IPS-18c (cell line): ENCODE measurements around the gene PTPN1.
"Not testable (repeated sequence)": the region's sequence is repeated elsewhere in the genome, so short reads cannot be mapped to it uniquely, and the experiment has no call there.

Source experiments
- H3K4me3 ChIP-seq: 2 replicates; pipeline ENCODE4 v1.7.0; 2013; ENCODE audit warnings: low read depth, mild to moderate bottlenecking, low read length, moderate library complexity; ENCODE audit not compliant: insufficient read depth
- H3K9me3 ChIP-seq: one replicate; pipeline ENCODE4 v1.6.1; 2013; ENCODE audit warnings: mild to moderate bottlenecking, low read length, moderate library complexity; ENCODE audit not compliant: control insufficient read depth, insufficient read depth

Gene PTPN1

GRCh38 chr20:50509923-50510705, at the start of gene PTPN1:
Gene PTPN1, plus strand, starts transcription at chr20:50510383. Its CDS starts 145 bp downstream, at chr20:50510528.
- Histone ChIP-seq H3K9me3 (no peaks in the 10 kb centered on the region), H3K4me3 (peak within 1 kb of the TSS; percentile 100)

DNA sequence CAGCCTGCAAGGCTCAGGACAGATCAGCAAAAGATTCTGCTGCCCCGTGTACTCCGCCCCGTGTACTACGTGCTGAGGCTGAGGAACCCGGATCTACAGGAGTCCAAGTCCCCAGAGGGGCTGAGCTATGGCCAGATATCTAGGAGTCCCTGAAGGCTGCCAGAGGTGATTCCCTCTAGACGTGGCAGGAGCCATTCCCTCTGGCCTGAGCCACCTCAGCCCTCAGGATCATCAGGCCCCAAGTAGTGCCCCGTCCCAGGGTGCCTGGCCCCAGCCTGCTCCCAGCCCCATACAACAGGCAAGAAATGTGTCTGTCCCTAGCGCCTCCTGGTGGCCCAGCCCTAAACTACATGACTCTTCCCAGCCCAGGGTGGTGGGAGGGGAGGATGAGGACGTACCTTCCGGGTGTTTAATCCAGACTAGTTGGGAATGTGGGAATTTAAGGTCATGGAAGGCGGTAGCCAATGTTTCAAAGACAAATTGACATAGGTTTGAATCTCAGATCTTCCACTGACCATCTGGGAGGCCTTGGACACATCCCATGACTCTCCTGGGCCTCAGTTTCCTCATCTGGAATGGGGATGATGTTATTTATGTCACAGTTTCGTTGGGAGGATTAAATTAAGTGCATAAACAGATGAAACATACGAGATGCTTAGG, 49.4 kb upstream of the PTPN1 start:
- no peaks in the 10 kb centered on the region for H3K9me3 ChIP-seq
- H3K4me3 ChIP-seq, result no peak overlapping the region

DNA sequence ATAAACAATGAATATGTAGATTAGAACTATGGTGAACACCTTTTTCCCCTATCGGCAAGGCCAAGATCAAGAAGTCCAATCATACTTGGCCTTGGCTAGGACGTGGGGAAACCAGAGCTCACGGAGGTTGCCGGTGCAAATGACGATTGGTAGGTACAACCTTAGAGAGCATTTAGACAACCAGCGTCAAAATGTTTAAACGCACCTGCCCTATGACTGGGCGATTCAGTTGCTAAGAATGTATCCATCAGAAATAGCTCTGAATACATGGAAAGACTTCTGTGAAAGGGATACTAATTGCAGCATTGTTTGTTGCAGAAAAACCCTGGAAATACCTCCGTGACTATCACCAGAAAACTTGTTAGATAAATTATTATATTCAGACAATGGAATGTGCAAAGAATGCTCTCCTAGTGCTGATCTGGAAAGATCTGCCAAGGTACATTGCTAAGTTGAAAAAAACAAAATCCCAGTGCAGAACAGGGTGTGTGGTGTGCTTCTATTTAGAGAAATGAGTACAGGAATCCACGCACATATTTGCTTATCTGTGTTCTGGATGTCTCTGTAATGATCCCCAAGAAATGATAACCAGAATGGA, 48.0 kb upstream of the PTPN1 start:
- H3K4me3 ChIP-seq, result no peak overlapping the region
- no peaks in the 10 kb centered on the region for H3K9me3 ChIP-seq

- H3K9me3 ChIP-seq, result no peaks in the 10 kb centered on the region
These were observed 46.0 kb upstream of the PTPN1 start for GRCh38 chr20:50464026-50464724.

GRCh38 chr20:50464725-50465650, 45.2 kb upstream of the PTPN1 start:
- no peak overlapping the region for H3K4me3 ChIP-seq
- no peaks in the 10 kb centered on the region for H3K9me3 ChIP-seq

More at GRCh38 chr20:50464026-50464724, 46.0 kb upstream of the PTPN1 start:
- H3K4me3 ChIP-seq, result no peak overlapping the region

- Histone ChIP-seq H3K9me3 (peaks cover 3% of the 10 kb centered on the region), H3K4me3 (no peak overlapping the region)
These were observed 43.0 kb upstream of the PTPN1 start for GRCh38 chr20:50467174-50467573.

DNA sequence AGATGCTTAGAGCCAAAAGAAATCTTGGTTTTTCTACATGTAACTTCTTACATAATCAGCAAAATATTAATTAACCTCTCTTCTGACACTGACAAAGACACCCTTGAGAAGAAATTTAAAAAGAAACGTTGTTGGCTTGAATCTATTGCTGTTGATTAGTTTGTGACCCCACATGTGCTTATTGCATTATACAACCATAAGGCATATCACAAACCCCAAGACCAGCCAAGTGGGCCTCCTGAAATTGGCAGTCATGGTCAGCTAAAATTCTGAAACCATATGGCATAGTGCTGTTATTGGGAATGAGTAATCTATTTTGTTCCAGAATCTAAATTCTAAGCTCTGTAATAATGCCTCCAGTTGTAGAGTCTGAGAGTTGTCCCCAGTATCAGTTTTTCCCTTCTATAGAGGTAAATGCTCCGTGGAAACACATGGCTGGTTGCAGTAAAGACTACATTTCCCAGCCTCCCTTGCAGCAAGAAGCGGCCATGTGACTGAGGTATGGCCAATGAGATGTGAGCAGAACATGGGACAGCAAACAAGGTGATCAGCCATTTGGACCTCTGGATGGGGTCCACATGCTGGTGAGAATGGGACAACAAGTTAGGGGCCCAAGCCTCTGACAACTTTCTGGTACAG, 42.3 kb upstream of the PTPN1 start:
- Histone ChIP-seq H3K4me3 (no peak overlapping the region), H3K9me3 (peaks cover 3% of the 10 kb centered on the region)

- Histone ChIP-seq H3K4me3 (no peak overlapping the region), H3K9me3 (peaks cover 3% of the 10 kb centered on the region)
These were observed 41.8 kb upstream of the PTPN1 start for GRCh38 chr20:50468378-50468798.

DNA sequence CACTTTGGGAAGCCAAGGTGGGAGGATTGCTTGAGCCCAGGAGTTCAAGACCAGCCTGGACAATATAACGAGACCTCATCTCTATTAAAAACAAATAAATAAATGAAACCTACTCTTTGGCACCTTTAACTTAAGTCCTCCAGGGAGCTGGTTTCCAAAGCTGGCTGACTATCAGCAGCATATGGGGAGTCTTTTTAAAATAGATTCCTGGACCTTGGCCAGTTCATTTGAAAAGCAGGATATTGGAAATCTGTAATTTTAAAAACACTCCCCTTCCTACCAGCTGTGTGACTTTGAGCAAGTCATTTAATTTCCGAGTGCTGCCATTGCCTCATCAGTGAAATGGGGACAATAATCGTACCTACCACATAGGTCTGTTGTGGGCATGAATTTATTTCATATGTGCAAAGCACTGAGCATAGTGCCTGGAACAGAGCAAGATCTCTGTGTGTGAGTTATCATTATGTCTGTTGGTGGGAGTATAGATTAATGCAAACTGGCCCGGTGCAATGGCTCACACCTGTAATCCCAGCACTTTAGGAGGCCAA, 40.9 kb upstream of the PTPN1 start:
- Histone ChIP-seq H3K9me3 (peaks cover 3% of the 10 kb centered on the region), H3K4me3 (no peak overlapping the region)

DNA sequence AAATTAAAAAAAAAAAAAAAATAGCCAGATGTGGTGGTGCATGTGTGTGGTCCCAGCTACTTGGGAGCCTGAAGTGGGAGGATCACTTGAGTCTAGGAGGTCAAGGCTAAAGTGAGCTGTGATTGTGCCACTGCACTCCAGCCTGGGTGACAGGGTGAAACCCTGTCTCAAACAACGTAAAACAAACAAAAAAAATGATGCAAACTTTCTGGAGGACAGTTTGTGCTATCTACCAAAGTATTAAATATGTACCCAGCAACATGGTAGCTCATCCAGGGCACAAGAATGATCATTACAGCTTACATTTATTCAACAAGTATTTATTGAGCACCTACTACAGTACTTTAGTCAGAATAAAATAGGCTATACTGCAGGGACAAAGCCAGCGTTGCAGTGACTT, 40.4 kb upstream of the PTPN1 start:
- peaks cover 3% of the 10 kb centered on the region for H3K9me3 ChIP-seq

DNA sequence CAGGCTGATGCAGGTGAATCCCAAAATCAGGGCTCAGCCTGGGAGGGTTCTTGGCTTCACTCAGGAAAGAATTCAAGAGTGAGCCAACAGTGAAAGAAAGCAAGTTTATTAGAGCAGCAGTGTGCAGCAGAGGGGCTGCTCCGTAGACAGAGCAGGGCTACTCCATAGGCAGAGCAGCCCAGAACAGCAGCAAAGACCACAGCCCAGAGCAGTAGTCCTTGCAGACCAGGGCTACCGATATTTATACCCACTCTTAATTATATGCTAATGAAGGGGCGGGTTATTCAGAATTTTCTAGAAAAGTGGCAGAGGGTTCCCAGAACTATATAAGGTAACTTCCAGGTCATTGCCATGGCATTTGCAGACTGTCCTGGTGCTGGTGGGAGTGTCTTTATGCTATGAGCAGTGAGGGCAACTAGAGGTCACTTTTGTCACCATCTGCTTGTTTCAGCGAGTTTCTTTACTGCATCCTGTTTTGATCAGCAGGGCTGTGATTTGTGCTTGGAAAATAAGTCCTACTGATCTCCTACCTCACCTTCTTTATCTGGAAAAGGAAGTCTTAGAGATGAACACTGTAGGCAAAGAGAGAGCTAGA, 39.8 kb upstream of the PTPN1 start:
- Histone ChIP-seq H3K4me3 (no peak overlapping the region), H3K9me3 (peaks cover 3% of the 10 kb centered on the region)

More for the DNA sequence above, 40.4 kb upstream of the PTPN1 start:
- H3K4me3 ChIP-seq, result no peak overlapping the region

GRCh38 chr20:50471231-50471630, 39.0 kb upstream of the PTPN1 start:
- no peak overlapping the region for H3K4me3 ChIP-seq
- peaks cover 3% of the 10 kb centered on the region for H3K9me3 ChIP-seq

DNA sequence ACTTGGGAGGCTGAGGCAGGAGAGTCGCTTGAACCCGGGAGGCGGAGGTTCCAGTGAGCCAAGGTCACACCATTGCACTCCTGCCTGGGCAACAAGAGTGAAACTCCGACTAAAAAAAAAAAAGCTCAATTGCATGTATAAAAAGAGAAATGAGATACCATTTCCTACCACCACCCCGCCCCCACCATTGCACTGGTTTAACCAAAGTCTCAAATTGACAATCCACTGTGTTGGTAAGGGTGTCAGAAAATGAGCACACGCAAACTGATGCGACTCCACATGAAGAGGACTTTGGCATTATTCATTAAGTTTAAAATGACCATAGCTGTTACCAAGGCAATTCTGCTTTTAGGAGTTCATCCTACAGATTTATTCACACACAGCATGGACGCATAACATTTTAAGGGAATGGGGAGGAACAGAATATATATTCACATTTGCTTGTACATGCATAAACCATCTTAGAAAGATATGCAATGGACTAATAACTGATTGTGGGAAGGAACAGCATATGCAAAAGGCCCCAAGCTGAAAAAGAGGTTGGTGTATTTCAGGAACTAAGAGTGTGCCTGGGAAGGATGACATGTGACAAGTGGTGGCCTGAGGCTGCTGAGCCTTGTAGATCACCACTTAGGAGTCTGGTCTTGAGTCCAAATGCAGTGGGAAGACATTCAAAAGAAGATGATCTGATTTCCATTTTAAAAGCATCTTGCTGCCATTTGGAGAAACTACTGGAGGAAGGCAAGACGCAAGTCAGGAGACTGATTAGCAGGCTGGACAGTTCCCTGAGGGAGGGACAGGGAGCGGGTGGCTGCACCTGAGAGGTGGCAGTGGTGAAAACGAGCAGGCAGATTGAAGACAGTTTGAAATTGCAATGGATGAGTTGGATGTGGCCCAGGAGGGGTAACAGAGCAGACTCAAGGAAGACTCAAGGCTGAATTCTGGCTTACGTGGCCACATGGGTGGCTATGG, 37.2 kb upstream of the PTPN1 start:
- Histone ChIP-seq H3K4me3 (no peak overlapping the region), H3K9me3 (peaks cover 3% of the 10 kb centered on the region)

GRCh38 chr20:50474356-50474755, 35.8 kb upstream of the PTPN1 start:
- not testable (repeated sequence) for H3K4me3 ChIP-seq, H3K9me3 ChIP-seq
